IMR-90 (cell line): ENCODE data around the gene TMEM143. TPM values are rescaled to one million over a fixed set of nuclear protein-coding genes. Genes with fewer than 3 reads are reported as not detected.
A peak's percentile ranks its signal among the peaks of the same experiment; 100 is the strongest.

Source experiments
- ATAC-seq: fragments of 200-7000 bp; cut with Tn5 transposase; 2 replicates; pipeline ENCODE4 v1.9.1; 2020; ENCODE audit warnings: low read depth, mild to moderate bottlenecking, moderate library complexity
- BruUV-seq: library from RNA; stranded (reverse); fragments of 400-500 nt; replicated peaks from 2 replicates; lab custom pipeline; 2021; lab: Mats Ljungman, UMichigan
- CTCF ChIA-PET: fragments of 300-600 bp; formaldehyde crosslinking; extraction: SDS; loops from one replicate; lab custom pipeline; 2021; ENCODE audit warnings: antibody characterized with exemption; lab: Yijun Ruan, JAX
- POLR2A ChIA-PET: fragments of 300-600 bp; sonication (Branson Sonifier 250); formaldehyde crosslinking; loops from one replicate; lab custom pipeline; 2022; ENCODE audit warnings: antibody characterized with exemption; ENCODE audit not compliant: unreplicated experiment; lab: Charles Lee
- DNase-seq: peaks from one replicate; pipeline ENCODE4 v3.0.0; 2013
- H2AFZ ChIP-seq: replicated peaks from 2 replicates; pipeline ENCODE3; 2013; ENCODE audit warnings: low read length, mild to moderate bottlenecking; ENCODE audit not compliant: poor library complexity
- H2AK5ac ChIP-seq: 2 replicates; pipeline ENCODE4 v1.6.1; 2013; ENCODE audit warnings: low read depth, low read length, inconsistent platforms
- H2AK9ac ChIP-seq: replicated peaks from 2 replicates; pipeline ENCODE3; 2013; ENCODE audit warnings: mild to moderate bottlenecking, low read depth, low read length, moderate library complexity; ENCODE audit not compliant: poor library complexity
- H2BK120ac ChIP-seq: 2 replicates; pipeline ENCODE4 v1.6.1; 2013; ENCODE audit warnings: low read depth, low read length, inconsistent platforms
- H2BK15ac ChIP-seq: 3 replicates; pipeline ENCODE4 v1.6.1; 2013; ENCODE audit warnings: low read depth, low read length, inconsistent platforms
- H2BK20ac ChIP-seq: 2 replicates; pipeline ENCODE4 v1.6.1; 2013; ENCODE audit warnings: low read depth, mild to moderate bottlenecking, inconsistent platforms, low read length, moderate library complexity
- H2BK5ac ChIP-seq: 2 replicates; pipeline ENCODE4 v1.6.1; 2013; ENCODE audit warnings: mild to moderate bottlenecking, low read depth, low read length, inconsistent platforms; ENCODE audit not compliant: poor library complexity, severe bottlenecking
- H3K14ac ChIP-seq: replicated peaks from 2 replicates; pipeline ENCODE4 v1.6.1; 2013; ENCODE audit warnings: low read depth, low read length, inconsistent platforms
- H3K18ac ChIP-seq: 2 replicates; pipeline ENCODE4 v1.6.1; 2013; ENCODE audit warnings: low read depth, low read length, control low read depth
- H3K23ac ChIP-seq: 2 replicates; pipeline ENCODE4 v1.6.1; 2013; ENCODE audit warnings: low read depth, low read length, inconsistent platforms
- H3K27ac ChIP-seq: 2 replicates; pipeline ENCODE4 v1.5.1; 2013; ENCODE audit warnings: mild to moderate bottlenecking, control low read depth, low read length; ENCODE audit not compliant: insufficient read depth
- H3K27me3 ChIP-seq: 2 replicates; pipeline ENCODE4 v1.6.1; 2013; ENCODE audit warnings: low read length; ENCODE audit not compliant: control insufficient read depth, insufficient read depth
- H3K36me3 ChIP-seq: 2 replicates; pipeline ENCODE4 v1.6.1; 2013; ENCODE audit warnings: low read length, mixed read lengths; ENCODE audit not compliant: control insufficient read depth, insufficient read depth
- H3K4ac ChIP-seq: 2 replicates; pipeline ENCODE4 v1.6.1; 2013; ENCODE audit warnings: low read depth, low read length, inconsistent platforms
- H3K4me1 ChIP-seq: 2 replicates; pipeline ENCODE4 v1.6.1; 2013; ENCODE audit warnings: low read length, mixed read lengths; ENCODE audit not compliant: control insufficient read depth, insufficient read depth
- H3K4me2 ChIP-seq: 2 replicates; pipeline ENCODE4 v1.6.1; 2013; ENCODE audit warnings: low read depth, mild to moderate bottlenecking, control low read depth, low read length, moderate library complexity
- H3K4me3 ChIP-seq: 2 replicates; pipeline ENCODE4 v1.5.1; 2013; ENCODE audit warnings: low read depth, mild to moderate bottlenecking, control low read depth, low read length, moderate library complexity; ENCODE audit not compliant: insufficient read depth
- H3K56ac ChIP-seq: 2 replicates; pipeline ENCODE4 v1.6.1; 2013; ENCODE audit warnings: low read length, inconsistent platforms; ENCODE audit not compliant: insufficient read depth; ENCODE audit errors: extremely low read depth
- H3K79me1 ChIP-seq, 2 experiments: 2 replicates each; pipeline ENCODE4 v1.6.1; 2013; ENCODE audit warnings: low read length in 2 of 2, inconsistent platforms in 1 of 2, low read depth in 1 of 2
- H3K9ac ChIP-seq: 2 replicates; pipeline ENCODE4 v1.6.1; 2013; ENCODE audit warnings: low read depth, low read length, control low read depth
- H3K9me1 ChIP-seq: 2 replicates; pipeline ENCODE4 v1.6.1; 2013; ENCODE audit warnings: low read length, inconsistent platforms; ENCODE audit not compliant: insufficient read depth
- H3K9me3 ChIP-seq: 2 replicates; pipeline ENCODE4 v1.6.1; 2013; ENCODE audit warnings: low read length; ENCODE audit not compliant: control insufficient read depth, insufficient read depth
- H4K20me1 ChIP-seq: 2 replicates; pipeline ENCODE4 v1.6.1; 2013; ENCODE audit warnings: low read length, inconsistent platforms; ENCODE audit not compliant: insufficient read depth
- H4K5ac ChIP-seq: 2 replicates; pipeline ENCODE4 v1.6.1; 2013; ENCODE audit warnings: mild to moderate bottlenecking, low read depth, low read length, control low read depth
- H4K8ac ChIP-seq, 2 experiments: 2 replicates each; pipeline ENCODE4 v1.6.1; 2013; ENCODE audit warnings: low read depth in 2 of 2, low read length in 2 of 2, control low read depth in 1 of 2, inconsistent platforms in 1 of 2
- H4K91ac ChIP-seq: 2 replicates; pipeline ENCODE4 v1.6.1; 2013; ENCODE audit warnings: low read depth, low read length, inconsistent platforms; ENCODE audit not compliant: insufficient read depth
- CHD1 ChIP-seq: IDR thresholded peaks from 2 replicates; pipeline ENCODE4 v1.6.1; 2012; ENCODE audit warnings: low read depth, low read length, improper control_type of control experiment
- WGBS, 2 experiments: methylation state at CpG; one replicate each; pipeline versions ENCODE4 v1.1.5 to v1.1.7; 2013; ENCODE audit warnings: missing lambda C conversion rate in 2 of 2; ENCODE audit not compliant: insufficient read length in 1 of 2; ENCODE audit errors: extremely low coverage in 2 of 2; 5-methylcytosine and 5-hydroxymethylcytosine counted together
- dilution Hi-C: fragments of 300-500 bp; cut with HindIII; formaldehyde crosslinking; loops from one replicate; pipeline ENCODE4 v1.14.3; 2018; ENCODE audit warnings: low sequenced_read_pairs; ENCODE audit not compliant: unreplicated experiment
- in situ Hi-C: fragments of 300-500 bp; cut with MboI; formaldehyde crosslinking; loops from 3 replicates; pipeline ENCODE4 v1.14.3; 2019; ENCODE audit warnings: low sequenced_read_pairs, inconsistent platforms, mixed read lengths
- intact Hi-C: fragments of 100-400 bp; cut with micrococcal nuclease; formaldehyde crosslinking; loops from 2 replicates; pipeline ENCODE4 v1.10.0; 2022
- polyA plus RNA-seq, 3 experiments: library from polyadenylated mRNA; depleted of rRNA; stranded (reverse); fragments of >200 nt; gene quantifications; 2 replicates each; pipeline ENCODE4 v1.2.3, GENCODE V29; 2012; ENCODE audit warnings: low replicate concordance in 1 of 3
- total RNA-seq: library from RNA; depleted of rRNA; stranded (reverse); fragments of >200 nt; gene quantifications from 2 replicates; pipeline ENCODE4 v1.2.3, GENCODE V29; 2012

The TMEM143 gene
- total and polyA plus RNA-seq, 2 of the 4 experiments (the other 2 are of a cell fraction): 1.3 to 7.6 TPM

DNA sequence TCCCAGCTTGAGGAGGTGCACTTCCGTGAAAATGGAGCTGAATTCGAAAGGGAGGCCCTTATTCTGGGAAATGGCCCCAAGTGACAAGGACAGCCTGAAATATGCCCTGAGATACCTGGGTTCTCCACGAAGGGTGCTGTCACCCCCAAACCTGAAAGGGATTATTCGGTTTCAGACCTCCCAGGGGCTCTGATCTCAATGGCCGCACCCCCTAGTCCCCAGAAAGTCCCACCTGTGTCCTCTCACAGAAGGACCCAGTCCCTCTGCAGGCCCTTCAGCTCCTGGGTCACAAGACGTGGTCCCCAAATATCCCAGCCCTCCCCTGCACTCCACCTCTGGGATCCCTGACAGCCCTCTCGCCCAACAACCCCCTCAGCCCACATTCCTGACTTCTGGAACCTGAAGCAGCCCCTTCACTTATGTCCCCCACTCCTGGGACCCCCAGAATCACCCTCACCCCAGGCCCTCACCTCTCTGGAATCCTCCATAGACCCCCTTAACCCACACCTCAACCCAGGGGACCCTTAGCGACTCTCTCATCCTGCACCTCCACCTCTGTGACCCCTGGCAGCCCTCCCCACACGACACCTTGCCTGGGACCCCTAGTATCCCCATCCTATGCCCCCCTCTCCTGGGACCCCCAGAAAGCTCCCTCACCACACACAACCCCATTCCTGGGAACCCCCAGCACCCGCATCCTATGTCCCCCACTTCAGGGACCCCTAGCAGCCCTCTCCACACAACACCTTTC is 1.0 kb upstream of the TMEM143 start:
- H2BK120ac ChIP-seq: peak overlapping the region; percentile 10; the same call in 1 of the 2 replicates
- no peak overlapping the region for H2BK20ac ChIP-seq
- 0 out of 2 replicates have a peak overlapping the region, but pooled peaks have one; percentile 25 for H3K4ac ChIP-seq
- intact Hi-C loops (no loop called here), in situ Hi-C loops (no loop called here), dilution Hi-C loops (no loop called here)
- no peak overlapping the region for H3K23ac ChIP-seq
- H4K5ac ChIP-seq: no peak overlapping the region
- H3K79me1 ChIP-seq: peaks cover 0 to 7% of the 10 kb centered on the region in 2 experiments; a peak in 1 of 4 replicates
- no peaks in the 10 kb centered on the region; the same call in 1 of the 2 replicates for H3K9me1 ChIP-seq
- peak overlapping the region; percentile 69; the same call in 1 of the 2 replicates for H4K91ac ChIP-seq
- H2AK9ac ChIP-seq: peak overlapping the region; percentile 5
- CTCF ChIA-PET: no interaction called here
- no peak overlapping the region for H3K56ac ChIP-seq
- peak overlapping the region; percentile 31; the same call in 2 of the 3 replicates for H2BK15ac ChIP-seq
- 68% methylated on average over 7 of the region's 10 CpGs; no CpG with 5 or more reads in 1 of the 2 experiments for WGBS, 2 experiments
- POLR2A ChIA-PET: no interaction called here
- peak overlapping the region; percentile 19; the same call in 1 of the 2 replicates for H3K4me3 ChIP-seq
- no peak overlapping the region; the same call in 1 of the 2 replicates for H3K27ac ChIP-seq
- H2AK5ac ChIP-seq: peak overlapping the region; percentile 24; the same call in 1 of the 2 replicates
- H3K18ac ChIP-seq: no peak overlapping the region
- no peak overlapping the region for H3K14ac ChIP-seq
- peak overlapping the region; percentile 52 to 62; a peak in 3 of 4 replicates for H4K8ac ChIP-seq
- no peak for TF ChIP-seq CHD1
- ATAC-seq (no peak), DNase-seq (no peak)
- H3K4me1 ChIP-seq: no peaks in the 10 kb centered on the region
- no TSS peak for BruUV-seq
- H3K9me3 ChIP-seq: no peaks in the 10 kb centered on the region
- no peaks in the 10 kb centered on the region for H4K20me1 ChIP-seq
- H3K4me2 ChIP-seq: peak overlapping the region; percentile 36
- no peak overlapping the region for H2BK5ac ChIP-seq
- H3K27me3 ChIP-seq: no peaks in the 10 kb centered on the region; the same call in 1 of the 2 replicates
- H3K36me3 ChIP-seq: no peaks in the 10 kb centered on the region
- H3K9ac ChIP-seq: no peak overlapping the region
- peak overlapping the region; percentile 97 for H2AFZ ChIP-seq
